Sciatic nerve (tissue), 2 donors: ENCODE results near the gene ADD3. TPM values are rescaled to one million over a fixed set of nuclear protein-coding genes. Genes with fewer than 3 reads are reported as not detected.
A peak's percentile ranks its signal among the peaks of the same experiment; 100 is the strongest.

ENCODE experiments used
- ATAC-seq: fragments of 200-7000 bp; cut with Tn5 transposase; one replicate; pipeline ENCODE4 v1.9.1; 2020; ENCODE audit warnings: mild to moderate bottlenecking, moderate library complexity
- DNase-seq: peaks from one replicate; pipeline ENCODE4 v3.0.0-alpha.2; 2020; ENCODE audit warnings: low spot score
- intact Hi-C: fragments of 100-400 bp; cut with DNase I; formaldehyde crosslinking; loops from one replicate; pipeline ENCODE4 v1.14.2; 2022
- total RNA-seq: library from RNA; stranded (reverse); fragmentation: NEBNext Ultra II Directional; extraction: Animal tissue kit (Norgen Biotek cat#: 25700); gene quantifications from one replicate; pipeline ENCODE4 v1.2.1, GENCODE V29; 2021
- donor health status: DM: no; HTN: no; CAD: no.
- donor health status: DM: no; HTN: no; CAD: no.

The ADD3 gene, protein sequence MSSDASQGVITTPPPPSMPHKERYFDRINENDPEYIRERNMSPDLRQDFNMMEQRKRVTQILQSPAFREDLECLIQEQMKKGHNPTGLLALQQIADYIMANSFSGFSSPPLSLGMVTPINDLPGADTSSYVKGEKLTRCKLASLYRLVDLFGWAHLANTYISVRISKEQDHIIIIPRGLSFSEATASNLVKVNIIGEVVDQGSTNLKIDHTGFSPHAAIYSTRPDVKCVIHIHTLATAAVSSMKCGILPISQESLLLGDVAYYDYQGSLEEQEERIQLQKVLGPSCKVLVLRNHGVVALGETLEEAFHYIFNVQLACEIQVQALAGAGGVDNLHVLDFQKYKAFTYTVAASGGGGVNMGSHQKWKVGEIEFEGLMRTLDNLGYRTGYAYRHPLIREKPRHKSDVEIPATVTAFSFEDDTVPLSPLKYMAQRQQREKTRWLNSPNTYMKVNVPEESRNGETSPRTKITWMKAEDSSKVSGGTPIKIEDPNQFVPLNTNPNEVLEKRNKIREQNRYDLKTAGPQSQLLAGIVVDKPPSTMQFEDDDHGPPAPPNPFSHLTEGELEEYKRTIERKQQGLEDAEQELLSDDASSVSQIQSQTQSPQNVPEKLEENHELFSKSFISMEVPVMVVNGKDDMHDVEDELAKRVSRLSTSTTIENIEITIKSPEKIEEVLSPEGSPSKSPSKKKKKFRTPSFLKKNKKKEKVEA
- 321 TPM for total RNA-seq

DNA sequence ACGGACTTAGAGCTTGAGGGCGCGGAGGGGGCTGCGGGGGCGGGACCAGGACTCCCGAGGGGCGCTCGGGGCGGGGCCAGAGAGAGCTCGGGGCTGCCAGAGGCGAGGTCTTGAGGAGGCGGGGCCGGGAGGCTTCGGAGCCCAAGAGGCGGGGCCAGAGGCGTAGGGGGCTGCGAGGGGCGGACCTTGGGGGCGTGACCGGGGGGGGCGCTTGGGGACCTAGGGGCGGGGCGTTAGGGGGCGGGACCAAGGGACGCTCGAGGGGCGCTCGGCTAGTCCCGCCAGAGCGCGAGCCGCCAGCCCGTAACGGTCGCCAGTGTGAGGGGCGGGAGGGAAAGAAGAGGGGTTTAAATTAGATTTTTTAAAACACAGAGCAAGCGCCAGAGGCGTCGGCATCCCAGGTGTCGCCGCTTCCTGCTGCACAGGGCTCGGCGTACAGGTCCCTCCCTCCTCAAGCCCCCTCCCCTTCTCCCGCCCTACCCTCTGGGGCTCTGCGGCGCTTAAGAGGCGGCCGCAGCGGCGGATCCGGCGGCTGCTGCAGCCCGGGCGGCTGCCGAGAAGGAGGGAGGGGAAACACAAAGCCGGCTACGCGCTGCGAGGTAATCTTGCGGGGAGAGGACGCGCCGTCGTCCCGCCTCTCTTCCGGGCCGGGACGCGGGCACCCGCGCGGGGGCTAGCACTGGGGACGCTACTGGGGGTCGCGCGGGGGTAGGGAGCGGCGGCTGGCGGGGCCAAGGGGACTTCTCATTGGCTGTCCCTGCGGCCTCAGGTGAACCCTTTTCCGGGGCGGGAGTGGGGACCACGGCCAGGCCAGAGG, at the start of gene ADD3:
Gene ADD3, plus strand, starts transcription at position 284 of the 817 bp plus-strand sequence. CDS start 92,670 bp downstream, outside the sequence.
- ATAC-seq (peak; percentile 96), DNase-seq (peak; percentile 98)
- intact Hi-C loops = no loop called here

DNA sequence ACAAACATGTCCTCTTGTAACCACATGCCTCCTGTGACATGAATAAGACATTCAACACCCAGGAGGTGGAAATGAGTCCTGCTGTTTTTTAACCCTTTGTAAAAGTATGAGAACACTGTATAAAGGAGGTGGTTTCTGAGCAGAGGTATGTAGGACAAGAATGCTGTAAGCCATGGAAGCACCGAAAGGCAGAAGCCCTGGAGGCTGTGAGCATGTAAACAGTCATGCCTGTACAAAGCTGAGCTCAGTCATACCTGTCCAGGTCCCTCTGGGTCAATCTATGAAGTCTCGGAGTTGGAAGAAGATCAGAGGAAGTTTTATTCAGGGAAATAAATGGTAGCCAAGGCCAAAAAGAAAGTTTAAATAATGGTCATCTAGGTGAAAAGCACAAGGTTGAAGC, 49.7 kb upstream of the ADD3 start:
- no peak for DNase-seq
- ATAC-seq = no peak
- intact Hi-C loops = no loop called here

DNA sequence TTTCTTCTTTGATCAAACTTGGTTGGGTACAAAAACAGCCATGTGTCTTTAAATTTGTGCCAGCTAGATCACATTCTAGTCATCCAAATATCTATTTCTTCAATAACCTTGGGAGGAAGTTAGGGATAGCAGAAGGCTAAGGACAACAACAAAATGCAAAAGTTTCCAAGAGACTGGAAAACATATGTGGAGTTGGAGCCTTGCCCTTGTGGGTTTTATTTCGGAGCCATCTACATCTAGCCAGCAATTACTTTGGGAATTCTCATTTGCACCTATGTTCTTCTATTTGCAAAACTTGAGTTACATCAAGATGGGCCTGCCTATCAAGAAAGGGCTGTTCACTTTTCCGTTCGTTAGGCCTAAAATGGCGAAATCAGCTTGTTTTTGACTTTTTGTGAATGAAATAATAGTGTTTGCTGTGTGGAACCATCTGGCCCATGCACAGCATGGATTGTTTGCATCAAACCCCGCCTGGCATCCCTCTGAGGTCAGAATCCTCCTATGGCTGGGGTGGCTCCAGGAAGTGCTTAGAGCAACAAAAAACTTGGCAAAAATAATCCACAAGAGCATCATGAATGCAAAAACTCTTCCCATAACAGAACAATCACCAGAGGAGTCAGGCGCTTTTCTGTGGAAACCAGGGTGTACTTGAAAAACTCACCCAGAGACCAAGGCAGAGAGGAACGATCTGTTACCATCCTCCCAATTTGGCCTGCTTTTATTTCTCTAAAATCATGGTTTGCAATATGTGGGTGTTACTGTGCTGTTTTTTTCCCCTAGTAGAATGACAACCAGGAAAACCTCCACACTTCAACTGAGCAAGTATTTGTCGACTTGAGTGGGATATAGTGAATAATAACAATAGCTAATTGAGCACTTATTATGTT, 48.3 kb upstream of the ADD3 start:
- intact Hi-C loops = no loop called here
- DNase-seq (no peak), ATAC-seq (no peak)

- intact Hi-C loops = no loop called here
- no peak for DNase-seq
These were observed 47.1 kb upstream of the ADD3 start for GRCh38 chr10:109960682-109961081.

DNA sequence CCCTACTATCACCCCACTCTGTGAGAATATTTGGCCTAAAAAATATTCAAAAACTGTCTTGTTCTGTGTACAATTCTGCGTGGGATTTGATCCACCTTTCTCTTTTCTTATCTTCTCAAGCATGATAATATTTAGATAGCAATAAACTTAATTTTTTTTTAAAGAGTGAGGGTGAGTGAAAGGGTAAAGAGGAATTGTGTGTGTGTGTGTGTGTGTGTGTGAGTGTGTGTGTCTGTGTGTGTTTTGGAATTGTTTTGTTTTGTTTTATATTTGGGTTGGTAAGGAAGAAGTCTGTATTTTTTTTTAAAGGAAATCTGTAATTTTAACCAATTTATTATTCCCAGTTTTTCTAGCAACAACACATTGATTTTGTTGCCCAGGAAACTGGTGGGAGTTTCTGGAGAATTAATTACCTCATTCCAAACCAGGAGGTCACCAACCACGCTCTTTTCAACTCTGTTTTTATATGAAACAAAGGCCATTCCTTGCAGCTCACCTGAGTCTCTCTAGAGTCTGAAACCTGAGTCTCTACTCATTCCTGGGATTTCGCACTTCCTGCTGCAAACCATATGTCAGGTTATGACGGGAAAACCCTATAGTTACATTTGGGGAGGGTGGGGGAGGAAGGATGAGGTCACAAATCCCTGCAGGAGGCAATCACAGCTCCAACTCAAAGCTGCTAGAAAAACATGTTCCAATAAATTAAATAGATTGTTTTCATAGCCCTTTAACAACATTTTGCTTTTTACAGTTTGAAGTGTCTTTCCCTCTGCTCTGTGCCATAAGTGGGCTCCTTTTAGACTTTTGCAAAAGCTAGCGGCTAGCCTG, 46.4 kb upstream of the ADD3 start:
- intact Hi-C loops = no loop called here
- ATAC-seq (no peak), DNase-seq (no peak)

More at GRCh38 chr10:109960682-109961081, 47.1 kb upstream of the ADD3 start:
- ATAC-seq = no peak

GRCh38 chr10:109962247-109962646, 45.5 kb upstream of the ADD3 start:
- intact Hi-C loops = no loop called here
- ATAC-seq (no peak), DNase-seq (no peak)

GRCh38 chr10:109963439-109963838, 44.3 kb upstream of the ADD3 start:
- peak; percentile 64 for ATAC-seq
- intact Hi-C loops = no loop called here

DNA sequence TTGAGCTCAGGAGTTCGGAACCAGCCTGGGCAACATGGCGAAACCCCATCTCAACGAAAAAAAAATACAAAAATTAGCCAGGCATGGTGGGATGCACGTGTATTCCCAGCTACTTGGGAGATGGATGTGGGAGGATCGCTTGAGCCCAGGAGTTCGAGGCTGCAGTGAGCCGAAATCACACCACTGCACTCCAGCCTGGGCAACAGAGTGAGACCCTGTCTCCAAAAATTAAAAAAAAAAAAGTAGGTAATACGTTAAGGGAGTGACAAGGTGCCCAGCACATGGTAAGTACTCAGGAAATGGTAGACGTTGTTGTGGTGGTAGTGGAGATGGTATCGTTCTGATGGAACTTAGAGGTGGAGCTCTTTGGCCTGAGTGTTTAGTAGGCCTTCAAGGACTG, 43.5 kb upstream of the ADD3 start:
- no peak for DNase-seq
- intact Hi-C loops = no loop called here
- no peak for ATAC-seq

More at GRCh38 chr10:109963439-109963838, 44.3 kb upstream of the ADD3 start:
- no peak for DNase-seq

DNA sequence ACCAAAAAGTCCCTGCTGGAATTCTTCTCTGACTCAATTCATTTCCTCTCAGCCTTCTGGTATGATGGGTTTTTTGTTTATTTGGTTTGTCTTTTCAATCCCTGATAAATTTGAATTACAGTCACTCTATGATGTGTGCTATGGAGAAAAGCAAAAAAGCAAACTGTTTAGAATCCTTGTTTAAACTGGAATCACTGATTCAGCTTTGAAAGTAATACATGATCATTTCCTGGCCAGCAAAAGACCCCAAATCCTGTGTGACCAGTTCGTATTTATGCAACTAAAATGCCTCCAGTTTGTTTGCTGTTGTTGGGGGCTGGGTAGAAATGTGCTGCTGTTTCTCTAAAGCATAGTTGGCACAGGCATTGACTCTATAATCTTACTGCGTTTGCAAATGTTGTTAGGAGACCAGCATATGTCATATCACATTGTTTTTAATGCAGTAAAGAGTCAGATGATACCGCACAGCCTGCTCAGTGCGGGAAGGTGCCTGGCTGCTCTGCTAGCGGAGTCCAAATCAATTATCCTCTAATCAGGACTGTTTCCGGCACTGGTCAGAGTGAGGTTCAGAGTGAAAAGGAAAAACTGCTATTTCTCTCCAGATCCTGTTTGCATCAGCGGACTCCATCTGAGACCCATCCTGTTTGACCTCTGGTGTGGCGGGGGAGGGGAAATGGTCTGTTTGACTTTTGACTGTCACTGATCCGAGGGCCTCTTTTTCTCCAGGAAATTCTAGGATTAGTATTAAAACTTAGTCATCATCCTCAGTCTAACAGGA, 40.6 kb upstream of the ADD3 start:
- DNase-seq (no peak), ATAC-seq (no peak)
- intact Hi-C loops = no loop called here

DNA sequence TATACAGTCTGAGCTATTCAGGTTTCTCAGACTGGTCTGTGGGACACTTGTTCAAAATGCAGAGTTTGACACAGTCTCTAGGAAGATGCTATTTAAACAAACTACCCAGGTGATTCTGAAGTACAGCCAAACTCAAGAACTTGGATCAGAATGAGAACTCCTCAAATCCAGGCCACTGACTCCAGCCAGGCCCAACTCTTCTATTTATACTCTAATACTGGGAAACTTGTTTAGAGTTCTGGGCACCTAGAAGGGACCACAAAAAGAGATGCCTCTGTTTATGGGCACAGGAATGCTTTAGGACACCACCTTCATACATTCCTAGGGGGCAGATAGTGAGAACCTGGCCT, 40.1 kb upstream of the ADD3 start:
- intact Hi-C loops = no loop called here
- no peak for ATAC-seq
- DNase-seq = no peak

GRCh38 chr10:109968953-109969759, 38.6 kb upstream of the ADD3 start:
- ATAC-seq (no peak), DNase-seq (no peak)
- intact Hi-C loops = no loop called here

GRCh38 chr10:109969760-109970346, 37.9 kb upstream of the ADD3 start:
- ATAC-seq = peak; percentile 4
- no peak for DNase-seq
- intact Hi-C loops = no loop called here

DNA sequence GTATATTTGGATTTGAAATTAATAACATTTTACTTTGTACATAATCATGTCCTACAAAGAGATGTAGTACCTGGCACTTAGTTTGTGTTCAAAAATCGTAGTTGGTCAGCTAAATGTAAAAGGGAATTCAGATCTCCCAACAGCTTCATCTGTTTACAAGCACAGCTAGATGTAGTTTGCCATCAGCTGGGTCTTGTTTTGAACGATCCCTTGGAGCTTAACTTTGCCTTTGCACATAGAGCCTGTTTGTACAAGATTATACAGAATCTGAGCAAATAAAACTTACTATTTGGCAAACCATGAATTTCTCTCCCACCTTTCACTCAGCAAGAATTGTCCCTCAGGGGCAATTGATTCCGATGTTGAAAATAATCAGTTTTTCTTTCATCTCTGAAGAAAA, 36.1 kb upstream of the ADD3 start:
- DNase-seq = no peak
- no peak for ATAC-seq

GRCh38 chr10:109972372-109973001, 35.3 kb upstream of the ADD3 start:
- ATAC-seq (no peak), DNase-seq (no peak)
- intact Hi-C loops = no loop called here

More for the DNA sequence above, 36.1 kb upstream of the ADD3 start:
- intact Hi-C loops = no loop called here

- intact Hi-C loops = no loop called here
- no peak for DNase-seq
- ATAC-seq = no peak
These were observed 34.4 kb upstream of the ADD3 start for GRCh38 chr10:109973326-109973829.
